ENCODE results near the gene CELF6. TPM values are rescaled to one million over a fixed set of nuclear protein-coding genes. Genes with fewer than 3 reads are reported as not detected.

Gene CELF6
- total RNA-seq, 3 donors from 2014 or later (not counting 1 experiment from before 2014, with no cell fraction given) = 2.6 to 3.2 (median 2.8) TPM

- H3K27ac Mint-ChIP-seq = no peak overlapping the region
- H3K9me3 Mint-ChIP-seq = no peaks in the 10 kb centered on the region
- H3K9me3 ChIP-seq (ENCODE audit: control insufficient read depth, insufficient read depth, low read length) = no peaks in the 10 kb centered on the region
- no peak overlapping the region for H3K4me3 Mint-ChIP-seq
- intact Hi-C loops (cut with micrococcal nuclease) = no loop called here
- DNase-seq (no peak), ATAC-seq (no peak)
- H3K36me3 Mint-ChIP-seq = peaks cover 17% of the 10 kb centered on the region
- H3K4me1 ChIP-seq (ENCODE audit: control insufficient read depth, insufficient read depth, low read length) = no peaks in the 10 kb centered on the region
- WGBS (ENCODE audit: insufficient coverage) = 100% methylated on average over 3 of the region's 3 CpGs
- H3K4me3 ChIP-seq (ENCODE audit: low read length) = no peak overlapping the region
- H3K27me3 ChIP-seq (ENCODE audit: control insufficient read depth, insufficient read depth, low read length) = no peaks in the 10 kb centered on the region
- no peaks in the 10 kb centered on the region for H3K27me3 Mint-ChIP-seq (ENCODE audit: low read depth in 2 of 2)
- H3K4me1 Mint-ChIP-seq = no peaks in the 10 kb centered on the region
- H3K36me3 ChIP-seq (ENCODE audit: control insufficient read depth, insufficient read depth, low read length) = peaks cover 7% of the 10 kb centered on the region
- no peak for TF ChIP-seq CTCF (IDR thresholded peaks at IDR 0.05)
- no peak overlapping the region for H3K27ac ChIP-seq (ENCODE audit: low read length)
Measured at GRCh38 chr15:72331021-72331420, 11.1 kb upstream of the CELF6 start.

- H3K27me3 ChIP-seq (ENCODE audit: control insufficient read depth, insufficient read depth, low read length) = no peaks in the 10 kb centered on the region
- no peak overlapping the region for H3K27ac ChIP-seq (ENCODE audit: low read length)
- TF ChIP-seq CTCF (IDR thresholded peaks at IDR 0.05) = no peak
- Mint-ChIP-seq H3K27ac (no peak overlapping the region), H3K4me3 (no peak overlapping the region), H3K36me3 (peaks cover 20% of the 10 kb centered on the region), H3K9me3 (peaks cover 4 to 7% of the 10 kb centered on the region in 2 donors), H3K4me1 (peaks cover 13 to 15% of the 10 kb centered on the region in 2 donors), H3K27me3 (ENCODE audit: low read depth in 2 of 2) (no peaks in the 10 kb centered on the region)
- ATAC-seq (no peak), DNase-seq (no peak)
- intact Hi-C loops (cut with micrococcal nuclease) = no loop called here
- H3K4me1 ChIP-seq (ENCODE audit: control insufficient read depth, insufficient read depth, low read length) = peaks cover 15% of the 10 kb centered on the region
- WGBS (ENCODE audit: insufficient coverage) = no CpG with 5 or more reads among the region's 1 CpG
- H3K36me3 ChIP-seq (ENCODE audit: control insufficient read depth, insufficient read depth, low read length) = peaks cover 9% of the 10 kb centered on the region
- no peaks in the 10 kb centered on the region for H3K9me3 ChIP-seq (ENCODE audit: control insufficient read depth, insufficient read depth, low read length)
- H3K4me3 ChIP-seq (ENCODE audit: low read length) = no peak overlapping the region
Measured at GRCh38 chr15:72323752-72324151, 3.8 kb upstream of the CELF6 start.

GRCh38 chr15:72319360-72319984, 485 bp downstream of the CELF6 start:
- H3K4me1 ChIP-seq (ENCODE audit: control insufficient read depth, insufficient read depth, low read length) = peaks cover 15% of the 10 kb centered on the region
- WGBS (ENCODE audit: insufficient coverage) = 20% methylated on average over 42 of the region's 48 CpGs
- Mint-ChIP-seq H3K27ac (peak overlapping the region; percentile 41 to 85), H3K4me3 (peak overlapping the region; percentile 83), H3K9me3 (peaks cover 4 to 5% of the 10 kb centered on the region in 2 donors), H3K4me1 (peaks cover 16 to 19% of the 10 kb centered on the region in 2 donors), H3K27me3 (ENCODE audit: low read depth in 2 of 2) (no peaks in the 10 kb centered on the region), H3K36me3 (peaks cover 9% of the 10 kb centered on the region)
- H3K9me3 ChIP-seq (ENCODE audit: control insufficient read depth, insufficient read depth, low read length) = no peaks in the 10 kb centered on the region
- intact Hi-C loops (cut with micrococcal nuclease) = loop anchor here (10.0 kb wide), 2 partner anchors 155 to 355 kb away; partner anchors contain the start of gene ARIH1
- no peaks in the 10 kb centered on the region for H3K27me3 ChIP-seq (ENCODE audit: control insufficient read depth, insufficient read depth, low read length)
- H3K36me3 ChIP-seq (ENCODE audit: control insufficient read depth, insufficient read depth, low read length) = no peaks in the 10 kb centered on the region
- TF ChIP-seq CTCF (IDR thresholded peaks at IDR 0.05) = no peak
- H3K27ac ChIP-seq (ENCODE audit: low read length) = no peak overlapping the region
- ATAC-seq (peak; percentile 62 to 74 (median 63)), DNase-seq (peak; percentile 70 to 73)
- H3K4me3 ChIP-seq (ENCODE audit: low read length) = no peak overlapping the region
